ENCODE measurements around the gene STPG2. TPM values are rescaled to one million over a fixed set of nuclear protein-coding genes. Genes with fewer than 3 reads are reported as not detected.

STPG2 gene
- total RNA-seq, 1 experiment from 2014 or later, result not detected

GRCh38 chr4:98102660-98103059 is 40.6 kb downstream of the STPG2 start:
- no peaks in the 10 kb centered on the region for H3K4me1 ChIP-seq (ENCODE audit: control insufficient read depth, insufficient read depth, low read length)
- H3K4me3 ChIP-seq (ENCODE audit: low read depth in 2 of 2, low read length in 2 of 2), result no peak overlapping the region
- H3K27ac ChIP-seq (ENCODE audit: low read length), result no peak overlapping the region
- H3K36me3 ChIP-seq (ENCODE audit: control insufficient read depth, insufficient read depth, low read length), result no peaks in the 10 kb centered on the region
- intact Hi-C loops (cut with micrococcal nuclease; ENCODE audit: unreplicated experiment), result no loop called here
- POLR2A ChIA-PET, result no interaction called here
- CTCF ChIA-PET, result no interaction called here
- no peaks in the 10 kb centered on the region for H3K9me3 ChIP-seq (ENCODE audit: control insufficient read depth, insufficient read depth, low read depth, low read length)
- in situ Hi-C loops (cut with HindIII; ENCODE audit: low pct_unique_long_range_greater_than_20kb, low sequenced_read_pairs), result no loop called here
- BruUV-seq (replicated peaks), result no TSS peak
- TF ChIP-seq, protein P1, sequence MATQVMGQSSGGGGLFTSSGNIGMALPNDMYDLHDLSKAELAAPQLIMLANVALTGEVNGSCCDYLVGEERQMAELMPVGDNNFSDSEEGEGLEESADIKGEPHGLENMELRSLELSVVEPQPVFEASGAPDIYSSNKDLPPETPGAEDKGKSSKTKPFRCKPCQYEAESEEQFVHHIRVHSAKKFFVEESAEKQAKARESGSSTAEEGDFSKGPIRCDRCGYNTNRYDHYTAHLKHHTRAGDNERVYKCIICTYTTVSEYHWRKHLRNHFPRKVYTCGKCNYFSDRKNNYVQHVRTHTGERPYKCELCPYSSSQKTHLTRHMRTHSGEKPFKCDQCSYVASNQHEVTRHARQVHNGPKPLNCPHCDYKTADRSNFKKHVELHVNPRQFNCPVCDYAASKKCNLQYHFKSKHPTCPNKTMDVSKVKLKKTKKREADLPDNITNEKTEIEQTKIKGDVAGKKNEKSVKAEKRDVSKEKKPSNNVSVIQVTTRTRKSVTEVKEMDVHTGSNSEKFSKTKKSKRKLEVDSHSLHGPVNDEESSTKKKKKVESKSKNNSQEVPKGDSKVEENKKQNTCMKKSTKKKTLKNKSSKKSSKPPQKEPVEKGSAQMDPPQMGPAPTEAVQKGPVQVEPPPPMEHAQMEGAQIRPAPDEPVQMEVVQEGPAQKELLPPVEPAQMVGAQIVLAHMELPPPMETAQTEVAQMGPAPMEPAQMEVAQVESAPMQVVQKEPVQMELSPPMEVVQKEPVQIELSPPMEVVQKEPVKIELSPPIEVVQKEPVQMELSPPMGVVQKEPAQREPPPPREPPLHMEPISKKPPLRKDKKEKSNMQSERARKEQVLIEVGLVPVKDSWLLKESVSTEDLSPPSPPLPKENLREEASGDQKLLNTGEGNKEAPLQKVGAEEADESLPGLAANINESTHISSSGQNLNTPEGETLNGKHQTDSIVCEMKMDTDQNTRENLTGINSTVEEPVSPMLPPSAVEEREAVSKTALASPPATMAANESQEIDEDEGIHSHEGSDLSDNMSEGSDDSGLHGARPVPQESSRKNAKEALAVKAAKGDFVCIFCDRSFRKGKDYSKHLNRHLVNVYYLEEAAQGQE (IDR thresholded peaks at IDR 0.05; ENCODE audit: insufficient read depth in 1 of 2, low read depth in 2 of 2, low read length in 1 of 2), result no peak
- TF ChIP-seq CTCF (IDR thresholded peaks at IDR 0.05), result no peak
- no peak for TF ChIP-seq SIN3A (IDR thresholded peaks at IDR 0.05; ENCODE audit: borderline replicate concordance, insufficient read depth, low read depth, low read length)
- TF ChIP-seq TCF7L2 (IDR thresholded peaks at IDR 0.05; ENCODE audit: low read depth, low read length), result no peak
- TF ChIP-seq POLR2AphosphoS5 (IDR thresholded peaks at IDR 0.05; ENCODE audit: low read depth, low read length), result no peak
- H3K27me3 ChIP-seq (ENCODE audit: control insufficient read depth, insufficient read depth, low read length), result no peaks in the 10 kb centered on the region
- DNase-seq (ENCODE audit: low read depth, low spot score), result no peak
- ATAC-seq, result no peak

- ATAC-seq (no peak), DNase-seq (ENCODE audit: low read depth, low spot score) (no peak)
- Histone ChIP-seq H3K9me3 (ENCODE audit: control insufficient read depth, insufficient read depth, low read depth, low read length) (no peaks in the 10 kb centered on the region), H3K27ac (ENCODE audit: low read length) (no peak overlapping the region), H3K27me3 (ENCODE audit: control insufficient read depth, insufficient read depth, low read length) (no peaks in the 10 kb centered on the region), H3K36me3 (ENCODE audit: control insufficient read depth, insufficient read depth, low read length) (no peaks in the 10 kb centered on the region), H3K4me3 (ENCODE audit: low read depth in 2 of 2, low read length in 2 of 2) (no peak overlapping the region), H3K4me1 (ENCODE audit: control insufficient read depth, insufficient read depth, low read length) (no peaks in the 10 kb centered on the region)
- ChIA-PET CTCF (no interaction called here), POLR2A (no interaction called here)
- TF ChIP-seq, protein P1 (IDR thresholded peaks at IDR 0.05; ENCODE audit: insufficient read depth in 1 of 2, low read depth in 2 of 2, low read length in 1 of 2), result no peak
- TF ChIP-seq SIN3A (IDR thresholded peaks at IDR 0.05; ENCODE audit: borderline replicate concordance, insufficient read depth, low read depth, low read length), result no peak
- no peak for TF ChIP-seq CTCF (IDR thresholded peaks at IDR 0.05)
- TF ChIP-seq TCF7L2 (IDR thresholded peaks at IDR 0.05; ENCODE audit: low read depth, low read length), result no peak
- TF ChIP-seq POLR2AphosphoS5 (IDR thresholded peaks at IDR 0.05; ENCODE audit: low read depth, low read length), result no peak
- intact Hi-C loops (cut with micrococcal nuclease; ENCODE audit: unreplicated experiment), result no loop called here
- in situ Hi-C loops (cut with HindIII; ENCODE audit: low pct_unique_long_range_greater_than_20kb, low sequenced_read_pairs), result no loop called here
- BruUV-seq (replicated peaks), result no TSS peak
Measured at GRCh38 chr4:98101988-98102387, 41.3 kb downstream of the STPG2 start.

Data from Panc1 (cell line).